Measurements from ENCODE around the gene C1orf21. TPM values are rescaled to one million over a fixed set of nuclear protein-coding genes. Genes with fewer than 3 reads are reported as not detected.
A peak's percentile ranks its signal among the peaks of the same experiment; 100 is the strongest.
"Not testable (repeated sequence)": the region's sequence is repeated elsewhere in the genome, so short reads cannot be mapped to it uniquely, and the experiment has no call there.

C1orf21 gene
- 10 to 100 TPM in 2 of 6 donors, 1 to 10 TPM in 4; 4.1 to 13.9 (median 8.9) TPM for total RNA-seq
- 1 to 10 TPM; 6.5 to 7.4 TPM for polyA plus RNA-seq

DNA sequence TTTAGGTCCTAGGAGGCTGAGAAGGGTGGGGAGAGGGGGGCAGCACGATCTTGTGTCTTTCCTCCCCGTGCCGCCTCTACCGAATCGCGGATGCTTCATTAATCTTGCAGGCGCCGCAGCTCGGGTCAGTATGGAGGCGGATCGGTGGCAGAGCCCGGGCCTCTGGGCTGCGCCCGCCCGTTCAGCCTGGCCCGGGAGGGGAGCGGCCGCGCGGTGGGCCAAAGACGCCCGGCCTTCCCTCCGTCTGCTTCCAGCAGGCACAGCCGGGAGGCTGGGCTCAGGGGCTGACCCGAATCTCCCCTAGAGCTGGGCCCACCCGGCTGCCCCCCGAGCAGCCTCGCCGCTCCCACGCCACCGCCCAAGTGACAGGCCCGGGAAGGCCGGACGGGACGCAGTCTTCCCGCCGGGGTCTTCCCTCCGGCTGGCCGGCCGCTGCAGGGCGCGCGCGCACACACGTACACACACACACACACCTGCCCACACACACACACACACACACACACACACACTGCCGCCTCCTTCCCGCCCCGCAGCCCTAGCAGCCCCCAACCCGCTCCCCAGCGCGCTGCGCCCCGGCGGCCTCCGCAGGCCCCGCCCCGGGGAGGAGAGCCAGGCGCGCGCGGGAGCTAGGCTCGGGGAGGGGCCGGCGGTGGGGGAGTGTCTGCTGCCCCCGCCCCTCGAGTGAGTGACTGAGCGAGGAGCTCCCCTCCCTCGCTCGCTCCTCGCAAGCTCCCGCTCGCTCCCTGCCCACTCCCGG lies at the start of gene C1orf21:
C1orf21 (plus strand) TSS at position 718 of the 757 bp plus-strand sequence. CDS start 90,481 bp downstream, outside the sequence.
- intact Hi-C loops (cut with DNase I), result no loop called here
- 0 to 1% methylated on average over 29 to 71 of the region's 73 CpGs for WGBS, 2 donors
- no peak for TF ChIP-seq CTCF (IDR thresholded peaks at IDR 0.05)

DNA sequence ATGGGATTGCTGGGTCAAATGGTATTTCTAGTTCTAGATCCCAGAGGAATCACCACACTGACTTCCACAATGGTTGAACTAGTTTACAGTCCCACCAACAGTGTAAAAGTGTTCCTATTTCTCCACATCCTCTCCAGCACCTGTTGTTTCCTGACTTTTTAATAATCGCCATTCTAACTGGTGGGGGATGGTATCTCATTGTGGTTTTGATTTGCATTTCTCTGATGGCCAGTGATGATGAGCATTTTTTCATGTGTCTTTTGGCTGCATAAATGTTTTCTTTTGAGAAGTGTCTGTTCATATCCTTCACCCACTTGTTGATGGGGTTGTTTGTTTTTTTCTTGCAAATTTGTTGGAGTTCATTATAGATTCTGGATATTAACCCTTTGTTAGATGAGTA lies 49.0 kb upstream of the C1orf21 start:
- H3K9me3 ChIP-seq; intact Hi-C loops (cut with DNase I); H3K36me3 ChIP-seq; H3K27me3 ChIP-seq; DNase-seq; H3K4me1 ChIP-seq; FAIRE-seq; ATAC-seq; H3K27ac ChIP-seq; H3K4me3 ChIP-seq: not testable (repeated sequence)
- 73 to 85% methylated on average over 1 of the region's 1 CpG for WGBS, 2 donors

More for the DNA sequence above, at the start of gene C1orf21:
- Histone ChIP-seq H3K36me3 (no peaks in the 10 kb centered on the region), H3K4me1 (no peaks in the 10 kb centered on the region), H3K27me3 (no peaks in the 10 kb centered on the region), H3K9me3 (no peaks in the 10 kb centered on the region), H3K4me3 (peak within 1 kb of the TSS; percentile 62 to 92 (median 78)), H3K27ac (peak within 1 kb of the TSS in 3 of 4 donors; percentile 49 to 77 (median 72))
- peak; percentile 94 to 97 (median 96) for ATAC-seq
- FAIRE-seq, result no peak
- DNase-seq, result peak; percentile 87 to 94 (median 91)

- H3K36me3 ChIP-seq, result no peaks in the 10 kb centered on the region
- intact Hi-C loops (cut with DNase I), result no loop called here
- no peak for DNase-seq
- no peaks in the 10 kb centered on the region for H3K4me1 ChIP-seq
- no peaks in the 10 kb centered on the region for H3K27me3 ChIP-seq
- no peaks in the 10 kb centered on the region for H3K9me3 ChIP-seq
- no peak for FAIRE-seq
- no peak for TF ChIP-seq CTCF (IDR thresholded peaks at IDR 0.05)
- no peak overlapping the region for H3K4me3 ChIP-seq
- ATAC-seq, result no peak
- WGBS, 2 donors, result 89 to 95% methylated on average over 1 of the region's 1 CpG
- no peak overlapping the region for H3K27ac ChIP-seq
Measured at GRCh38 chr1:184340984-184341383, 45.8 kb upstream of the C1orf21 start.

DNA sequence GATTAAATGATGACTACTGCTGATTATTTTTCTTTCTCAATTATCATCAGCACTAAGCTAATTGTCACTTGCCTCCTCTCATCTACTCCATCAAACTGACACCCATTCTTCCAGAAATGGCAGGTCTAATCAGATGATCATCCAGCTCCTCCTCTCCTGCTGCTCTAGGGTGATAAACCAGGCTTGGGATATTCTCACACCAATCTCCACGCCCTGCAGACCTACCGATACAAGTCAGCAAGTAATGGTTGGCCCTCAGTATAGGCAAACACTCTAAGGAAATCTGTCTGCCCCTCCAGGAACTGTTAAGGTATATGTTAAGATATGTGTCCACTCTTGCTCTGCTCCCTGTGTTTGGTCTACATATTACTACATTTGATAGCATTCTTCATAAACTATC lies 36.3 kb upstream of the C1orf21 start:
- Histone ChIP-seq H3K9me3 (no peaks in the 10 kb centered on the region), H3K27me3 (no peaks in the 10 kb centered on the region), H3K4me3 (no peak overlapping the region), H3K27ac (no peak overlapping the region), H3K4me1 (no peaks in the 10 kb centered on the region), H3K36me3 (no peaks in the 10 kb centered on the region)
- intact Hi-C loops (cut with DNase I), result no loop called here
- FAIRE-seq, result no peak
- ATAC-seq, result no peak
- TF ChIP-seq CTCF (IDR thresholded peaks at IDR 0.05), result no peak
- DNase-seq, result no peak
- 68 to 74% methylated on average over 2 of the region's 2 CpGs for WGBS, 2 donors

- Histone ChIP-seq H3K4me3 (no peak overlapping the region), H3K27ac (no peak overlapping the region), H3K27me3 (no peaks in the 10 kb centered on the region), H3K4me1 (no peaks in the 10 kb centered on the region), H3K36me3 (no peaks in the 10 kb centered on the region), H3K9me3 (no peaks in the 10 kb centered on the region)
- no peak for DNase-seq
- ATAC-seq, result no peak
- intact Hi-C loops (cut with DNase I), result no loop called here
- no peak for FAIRE-seq
- no peak for TF ChIP-seq CTCF (IDR thresholded peaks at IDR 0.05)
- WGBS, 2 donors, result 80 to 90% methylated on average over 3 of the region's 3 CpGs
Measured at GRCh38 chr1:184351416-184351975, 35.3 kb upstream of the C1orf21 start.
